ENCODE measurements around the gene MAJIN. TPM values are rescaled to one million over a fixed set of nuclear protein-coding genes. Genes with fewer than 3 reads are reported as not detected.

MAJIN gene
- total RNA-seq, 1 donor from 2014 or later: not detected

GRCh38 chr11:64914123-64914522 is 57.8 kb downstream of the MAJIN start:
- TF ChIP-seq, protein P1, sequence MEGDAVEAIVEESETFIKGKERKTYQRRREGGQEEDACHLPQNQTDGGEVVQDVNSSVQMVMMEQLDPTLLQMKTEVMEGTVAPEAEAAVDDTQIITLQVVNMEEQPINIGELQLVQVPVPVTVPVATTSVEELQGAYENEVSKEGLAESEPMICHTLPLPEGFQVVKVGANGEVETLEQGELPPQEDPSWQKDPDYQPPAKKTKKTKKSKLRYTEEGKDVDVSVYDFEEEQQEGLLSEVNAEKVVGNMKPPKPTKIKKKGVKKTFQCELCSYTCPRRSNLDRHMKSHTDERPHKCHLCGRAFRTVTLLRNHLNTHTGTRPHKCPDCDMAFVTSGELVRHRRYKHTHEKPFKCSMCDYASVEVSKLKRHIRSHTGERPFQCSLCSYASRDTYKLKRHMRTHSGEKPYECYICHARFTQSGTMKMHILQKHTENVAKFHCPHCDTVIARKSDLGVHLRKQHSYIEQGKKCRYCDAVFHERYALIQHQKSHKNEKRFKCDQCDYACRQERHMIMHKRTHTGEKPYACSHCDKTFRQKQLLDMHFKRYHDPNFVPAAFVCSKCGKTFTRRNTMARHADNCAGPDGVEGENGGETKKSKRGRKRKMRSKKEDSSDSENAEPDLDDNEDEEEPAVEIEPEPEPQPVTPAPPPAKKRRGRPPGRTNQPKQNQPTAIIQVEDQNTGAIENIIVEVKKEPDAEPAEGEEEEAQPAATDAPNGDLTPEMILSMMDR (IDR thresholded peaks at IDR 0.05): no peak
- DNase-seq (ENCODE audit: extremely low spot score, unreplicated experiment): peak; percentile 84
- Mint-ChIP-seq H3K9me3 (ENCODE audit: unreplicated experiment) (no peaks in the 10 kb centered on the region), H3K36me3 (ENCODE audit: unreplicated experiment) (peaks cover 15% of the 10 kb centered on the region), H3K27ac (ENCODE audit: unreplicated experiment) (no peak overlapping the region), H3K4me1 (ENCODE audit: unreplicated experiment) (peaks cover 24% of the 10 kb centered on the region), H3K27me3 (ENCODE audit: unreplicated experiment) (no peaks in the 10 kb centered on the region), H3K4me3 (ENCODE audit: unreplicated experiment) (no peak overlapping the region)

GRCh38 chr11:64913171-64913727 is 58.7 kb downstream of the MAJIN start:
- Mint-ChIP-seq H3K9me3 (ENCODE audit: unreplicated experiment) (no peaks in the 10 kb centered on the region), H3K27ac (ENCODE audit: unreplicated experiment) (no peak overlapping the region), H3K36me3 (ENCODE audit: unreplicated experiment) (peaks cover 19% of the 10 kb centered on the region), H3K27me3 (ENCODE audit: unreplicated experiment) (no peaks in the 10 kb centered on the region), H3K4me3 (ENCODE audit: unreplicated experiment) (no peak overlapping the region), H3K4me1 (ENCODE audit: unreplicated experiment) (peaks cover 22% of the 10 kb centered on the region)
- TF ChIP-seq, protein P1 (IDR thresholded peaks at IDR 0.05): no peak
- no peak for DNase-seq (ENCODE audit: extremely low spot score, unreplicated experiment)

GRCh38 chr11:64911689-64912088 is 60.2 kb downstream of the MAJIN start:
- H3K4me1 Mint-ChIP-seq (ENCODE audit: unreplicated experiment): peaks cover 14% of the 10 kb centered on the region
- TF ChIP-seq, protein P1 (IDR thresholded peaks at IDR 0.05): no peak
- no peaks in the 10 kb centered on the region for H3K9me3 Mint-ChIP-seq (ENCODE audit: unreplicated experiment)
- H3K27me3 Mint-ChIP-seq (ENCODE audit: unreplicated experiment): no peaks in the 10 kb centered on the region
- no peak overlapping the region for H3K4me3 Mint-ChIP-seq (ENCODE audit: unreplicated experiment)
- H3K36me3 Mint-ChIP-seq (ENCODE audit: unreplicated experiment): peaks cover 23% of the 10 kb centered on the region
- no peak for DNase-seq (ENCODE audit: extremely low spot score, unreplicated experiment)
- H3K27ac Mint-ChIP-seq (ENCODE audit: unreplicated experiment): no peak overlapping the region

GRCh38 chr11:64911142-64911541 is 60.8 kb downstream of the MAJIN start:
- Mint-ChIP-seq H3K9me3 (ENCODE audit: unreplicated experiment) (no peaks in the 10 kb centered on the region), H3K36me3 (ENCODE audit: unreplicated experiment) (peaks cover 23% of the 10 kb centered on the region), H3K4me1 (ENCODE audit: unreplicated experiment) (peaks cover 10% of the 10 kb centered on the region), H3K27me3 (ENCODE audit: unreplicated experiment) (no peaks in the 10 kb centered on the region), H3K4me3 (ENCODE audit: unreplicated experiment) (no peak overlapping the region), H3K27ac (ENCODE audit: unreplicated experiment) (no peak overlapping the region)
- TF ChIP-seq, protein P1 (IDR thresholded peaks at IDR 0.05): no peak
- no peak for DNase-seq (ENCODE audit: extremely low spot score, unreplicated experiment)

GRCh38 chr11:64910451-64911093 is 61.3 kb downstream of the MAJIN start:
- Mint-ChIP-seq H3K4me3 (ENCODE audit: unreplicated experiment) (no peak overlapping the region), H3K27ac (ENCODE audit: unreplicated experiment) (no peak overlapping the region), H3K9me3 (ENCODE audit: unreplicated experiment) (no peaks in the 10 kb centered on the region)

More at GRCh38 chr11:64910451-64911093, 61.3 kb downstream of the MAJIN start:
- no peak for DNase-seq (ENCODE audit: extremely low spot score, unreplicated experiment)
- H3K27me3 Mint-ChIP-seq (ENCODE audit: unreplicated experiment): no peaks in the 10 kb centered on the region
- peaks cover 25% of the 10 kb centered on the region for H3K36me3 Mint-ChIP-seq (ENCODE audit: unreplicated experiment)
- TF ChIP-seq, protein P1 (IDR thresholded peaks at IDR 0.05): no peak
- H3K4me1 Mint-ChIP-seq (ENCODE audit: unreplicated experiment): peaks cover 4% of the 10 kb centered on the region

Measured in osteocyte (in vitro differentiated cells).